Upper lobe of right lung (tissue), 1 donor: Measurements from ENCODE around the gene PPP2R3A. TPM values are rescaled to one million over a fixed set of nuclear protein-coding genes. Genes with fewer than 3 reads are reported as not detected.
"Not testable (repeated sequence)": the region's sequence is repeated elsewhere in the genome, so short reads cannot be mapped to it uniquely, and the experiment has no call there.

ENCODE experiments used
- ATAC-seq: fragments of 200-7000 bp; cut with Tn5 transposase; one replicate; pipeline ENCODE4 v1.9.1; 2020; ENCODE audit warnings: mild to moderate bottlenecking, moderate library complexity
- DNase-seq: peaks from one replicate; pipeline ENCODE4 v3.0.0-alpha.2; 2020
- H3K27ac ChIP-seq: fragments of 200-600 bp; one replicate; pipeline ENCODE4 v1.8.0; 2022
- H3K27me3 ChIP-seq: fragments of 200-600 bp; one replicate; pipeline ENCODE4 v1.8.0; 2022; ENCODE audit warnings: mild to moderate bottlenecking
- H3K36me3 ChIP-seq: fragments of 200-600 bp; one replicate; pipeline ENCODE4 v1.8.0; 2022
- H3K4me1 ChIP-seq: fragments of 200-600 bp; one replicate; pipeline ENCODE4 v1.8.0; 2022
- H3K4me3 ChIP-seq: fragments of 200-600 bp; one replicate; pipeline ENCODE4 v1.8.0; 2022; ENCODE audit warnings: mild to moderate bottlenecking
- H3K9me3 ChIP-seq: fragments of 200-600 bp; one replicate; pipeline ENCODE4 v1.8.0; 2022
- intact Hi-C: fragments of 100-400 bp; cut with DNase I; formaldehyde crosslinking; loops from one replicate; pipeline ENCODE4 v1.11.0; 2022
- total RNA-seq: library from RNA; stranded (reverse); fragmentation: NEBNext Ultra II Directional; extraction: Animal tissue kit (Norgen Biotek cat#: 25700); gene quantifications from one replicate; pipeline ENCODE4 v1.2.1, GENCODE V29; 2021
- TF ChIP-seq, protein P1 (sequence below): fragments of 200-600 bp; IDR thresholded peaks from one replicate; pipeline ENCODE4 v1.8.0; 2022; ENCODE audit warnings: antibody characterized with exemption
- donor health status: DM: no; HTN: yes; CAD: no; lungs with severe emphysema.

PPP2R3A gene
- total RNA-seq, 1 donor from 2014 or later: 7.4 TPM

DNA sequence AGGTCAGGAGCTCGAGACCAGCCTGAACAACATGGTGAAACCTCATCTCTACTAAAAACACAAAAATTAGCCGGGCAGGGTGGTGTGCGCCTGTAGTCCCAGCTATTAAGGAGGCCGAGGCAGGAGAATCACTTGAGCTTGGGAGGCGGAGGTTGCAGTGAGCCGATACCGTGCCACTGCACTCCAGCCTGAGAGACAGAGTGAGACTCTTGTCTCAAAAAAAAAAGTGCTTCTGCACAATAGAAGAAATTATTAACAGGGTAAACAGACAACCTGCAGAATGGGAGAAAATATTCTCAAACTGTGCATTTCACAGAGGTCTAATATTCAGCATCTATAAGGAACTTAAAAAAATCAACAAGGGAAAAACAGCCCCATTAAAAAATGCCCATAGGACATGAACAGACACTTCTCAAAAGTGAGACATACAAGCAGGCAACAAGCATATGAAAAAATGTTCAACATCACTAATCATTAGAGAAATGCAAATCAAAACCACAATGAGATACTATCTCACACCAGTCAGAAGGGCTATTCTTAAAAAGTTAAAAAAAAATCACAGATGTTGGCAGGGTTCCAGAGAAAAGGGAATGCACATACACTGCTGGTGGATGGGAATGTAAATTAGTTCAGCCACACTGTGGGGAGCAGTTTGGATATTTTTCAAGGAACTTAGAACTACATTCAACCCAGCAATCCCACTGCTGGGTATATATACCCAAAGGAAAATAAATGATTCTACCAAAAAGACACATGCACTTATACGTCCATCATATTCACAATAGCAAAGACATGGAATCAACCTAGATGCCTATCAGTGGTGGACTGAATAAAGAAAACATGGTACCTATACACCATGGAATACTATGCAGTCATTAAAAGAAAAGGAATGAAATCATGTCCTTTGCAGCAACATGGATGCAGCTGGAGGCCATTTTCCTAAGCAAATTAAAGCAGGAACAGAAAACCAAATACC is 155.1 kb downstream of the PPP2R3A start:
- ATAC-seq (no peak), DNase-seq (no peak)
- Histone ChIP-seq H3K27me3 (no peaks in the 10 kb centered on the region), H3K27ac (no peak overlapping the region), H3K9me3 (no peaks in the 10 kb centered on the region), H3K36me3 (no peaks in the 10 kb centered on the region), H3K4me3 (no peak overlapping the region), H3K4me1 (no peaks in the 10 kb centered on the region)
- intact Hi-C loops: no loop called here
- TF ChIP-seq, protein P1, sequence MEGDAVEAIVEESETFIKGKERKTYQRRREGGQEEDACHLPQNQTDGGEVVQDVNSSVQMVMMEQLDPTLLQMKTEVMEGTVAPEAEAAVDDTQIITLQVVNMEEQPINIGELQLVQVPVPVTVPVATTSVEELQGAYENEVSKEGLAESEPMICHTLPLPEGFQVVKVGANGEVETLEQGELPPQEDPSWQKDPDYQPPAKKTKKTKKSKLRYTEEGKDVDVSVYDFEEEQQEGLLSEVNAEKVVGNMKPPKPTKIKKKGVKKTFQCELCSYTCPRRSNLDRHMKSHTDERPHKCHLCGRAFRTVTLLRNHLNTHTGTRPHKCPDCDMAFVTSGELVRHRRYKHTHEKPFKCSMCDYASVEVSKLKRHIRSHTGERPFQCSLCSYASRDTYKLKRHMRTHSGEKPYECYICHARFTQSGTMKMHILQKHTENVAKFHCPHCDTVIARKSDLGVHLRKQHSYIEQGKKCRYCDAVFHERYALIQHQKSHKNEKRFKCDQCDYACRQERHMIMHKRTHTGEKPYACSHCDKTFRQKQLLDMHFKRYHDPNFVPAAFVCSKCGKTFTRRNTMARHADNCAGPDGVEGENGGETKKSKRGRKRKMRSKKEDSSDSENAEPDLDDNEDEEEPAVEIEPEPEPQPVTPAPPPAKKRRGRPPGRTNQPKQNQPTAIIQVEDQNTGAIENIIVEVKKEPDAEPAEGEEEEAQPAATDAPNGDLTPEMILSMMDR: no peak

- TF ChIP-seq, protein P1: no peak
- ATAC-seq (no peak), DNase-seq (no peak)
- H3K36me3 ChIP-seq: no peaks in the 10 kb centered on the region
- H3K4me3 ChIP-seq: no peak overlapping the region
- no peaks in the 10 kb centered on the region for H3K27me3 ChIP-seq
- intact Hi-C loops: no loop called here
- H3K4me1 ChIP-seq: no peaks in the 10 kb centered on the region
- no peaks in the 10 kb centered on the region for H3K9me3 ChIP-seq
- no peak overlapping the region for H3K27ac ChIP-seq
Measured at GRCh38 chr3:136122006-136122405, 156.5 kb downstream of the PPP2R3A start.

GRCh38 chr3:136131647-136132046 is 166.1 kb downstream of the PPP2R3A start:
- intact Hi-C loops, H3K4me3 ChIP-seq, H3K9me3 ChIP-seq, ATAC-seq, DNase-seq, H3K27ac ChIP-seq, H3K27me3 ChIP-seq, H3K36me3 ChIP-seq, H3K4me1 ChIP-seq: not testable (repeated sequence)

- ATAC-seq (no peak), DNase-seq (no peak)
- Histone ChIP-seq H3K4me1 (no peaks in the 10 kb centered on the region), H3K36me3 (no peaks in the 10 kb centered on the region), H3K27ac (no peak overlapping the region), H3K27me3 (no peaks in the 10 kb centered on the region), H3K4me3 (no peak overlapping the region), H3K9me3 (no peaks in the 10 kb centered on the region)
- TF ChIP-seq, protein P1: no peak
- intact Hi-C loops: no loop called here
Measured at GRCh38 chr3:136134091-136134490, 168.6 kb downstream of the PPP2R3A start.

DNA sequence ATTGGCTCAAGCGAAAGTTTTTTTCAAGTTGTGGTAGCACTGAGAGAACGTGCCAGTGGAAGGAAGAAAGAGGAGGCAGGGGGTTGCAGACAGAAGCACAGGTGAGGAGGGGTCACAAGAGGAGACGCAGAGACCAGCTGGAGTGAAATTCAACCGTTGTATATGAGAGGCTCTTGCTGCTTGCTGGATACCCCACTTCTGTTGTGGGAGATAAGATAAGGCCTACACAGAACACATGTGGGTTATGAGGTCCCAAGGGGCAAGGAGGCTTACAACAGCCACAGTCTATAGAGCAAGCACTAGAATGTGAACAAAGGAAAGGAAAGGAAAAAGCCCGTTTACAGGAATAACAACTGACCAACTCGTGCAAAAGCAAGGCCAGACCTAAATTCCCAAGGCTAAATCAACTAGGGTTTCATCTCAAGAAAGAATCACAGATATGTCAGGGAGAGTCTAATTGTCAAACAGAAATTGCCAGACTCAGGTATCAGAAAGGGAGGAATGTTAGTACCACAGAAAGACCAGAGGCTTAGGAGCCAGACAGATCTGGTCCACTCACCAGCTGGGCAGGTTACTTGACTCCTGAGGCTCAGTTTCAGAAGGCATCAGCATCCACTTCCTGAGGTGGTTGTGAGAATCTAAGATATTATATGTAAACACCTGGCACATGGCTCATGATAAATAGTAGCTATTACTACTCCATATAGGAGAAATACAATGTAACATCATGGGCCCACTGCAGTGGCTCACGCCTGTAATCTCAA is 169.7 kb downstream of the PPP2R3A start:
- Histone ChIP-seq H3K36me3 (no peaks in the 10 kb centered on the region), H3K27me3 (no peaks in the 10 kb centered on the region), H3K9me3 (no peaks in the 10 kb centered on the region), H3K27ac (no peak overlapping the region), H3K4me3 (no peak overlapping the region), H3K4me1 (no peaks in the 10 kb centered on the region)
- intact Hi-C loops: no loop called here
- TF ChIP-seq, protein P1: no peak
- ATAC-seq: no peak
- DNase-seq: no peak

DNA sequence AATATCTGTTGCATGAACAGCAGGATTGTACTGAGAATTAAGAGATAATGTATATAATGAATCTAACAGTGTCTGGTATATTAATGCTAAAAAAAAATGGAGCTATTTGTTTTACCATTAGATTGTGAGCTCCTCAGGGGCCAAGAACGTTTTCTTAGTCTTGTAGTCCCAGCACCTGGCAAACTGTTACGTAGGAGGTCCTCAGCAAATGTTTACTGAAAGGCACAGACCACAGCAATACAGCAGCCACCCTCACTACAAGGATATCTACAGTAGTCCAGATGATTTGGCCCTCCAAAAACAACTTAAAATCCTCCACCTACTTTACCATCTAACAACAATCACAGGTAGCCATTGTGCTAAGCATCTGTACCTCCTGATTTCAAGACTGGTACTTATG is 170.9 kb downstream of the PPP2R3A start:
- no peak overlapping the region for H3K27ac ChIP-seq
- intact Hi-C loops: no loop called here
- H3K27me3 ChIP-seq: no peaks in the 10 kb centered on the region
- H3K9me3 ChIP-seq: no peaks in the 10 kb centered on the region
- DNase-seq: no peak
- TF ChIP-seq, protein P1: no peak
- no peak for ATAC-seq
- no peaks in the 10 kb centered on the region for H3K36me3 ChIP-seq
- no peaks in the 10 kb centered on the region for H3K4me1 ChIP-seq
- no peak overlapping the region for H3K4me3 ChIP-seq
